T-helper 1 cell treated with Interleukin-12 subunit alpha and Interleukin-12 subunit beta and Interleukin-4 antibody, amounts not matched to agents 30 μg/mL and 1 μg/mL, for 36 hours (primary cell): ENCODE data around the gene PRMT2.
"Not testable (repeated sequence)": the region's sequence is repeated elsewhere in the genome, so short reads cannot be mapped to it uniquely, and the experiment has no call there.

ENCODE experiments used
- H3K27ac Mint-ChIP-seq: one replicate; pipeline ENCODE4 v1.8.0; 2021; ENCODE audit warnings: mild to moderate bottlenecking, mixed read lengths
- H3K27me3 Mint-ChIP-seq: one replicate; pipeline ENCODE4 v1.8.0; 2021; ENCODE audit warnings: low read depth, mixed read lengths
- H3K36me3 Mint-ChIP-seq: one replicate; pipeline ENCODE4 v1.8.0; 2021; ENCODE audit warnings: low read depth, mixed read lengths
- H3K4me1 Mint-ChIP-seq: one replicate; pipeline ENCODE4 v1.8.0; 2021; ENCODE audit warnings: low read depth, mixed read lengths
- H3K4me3 Mint-ChIP-seq: one replicate; pipeline ENCODE4 v1.8.0; 2021; ENCODE audit warnings: mild to moderate bottlenecking, moderate library complexity, mixed read lengths
- H3K9me3 Mint-ChIP-seq: one replicate; pipeline ENCODE4 v1.8.0; 2021; ENCODE audit warnings: mixed read lengths

The PRMT2 gene

DNA sequence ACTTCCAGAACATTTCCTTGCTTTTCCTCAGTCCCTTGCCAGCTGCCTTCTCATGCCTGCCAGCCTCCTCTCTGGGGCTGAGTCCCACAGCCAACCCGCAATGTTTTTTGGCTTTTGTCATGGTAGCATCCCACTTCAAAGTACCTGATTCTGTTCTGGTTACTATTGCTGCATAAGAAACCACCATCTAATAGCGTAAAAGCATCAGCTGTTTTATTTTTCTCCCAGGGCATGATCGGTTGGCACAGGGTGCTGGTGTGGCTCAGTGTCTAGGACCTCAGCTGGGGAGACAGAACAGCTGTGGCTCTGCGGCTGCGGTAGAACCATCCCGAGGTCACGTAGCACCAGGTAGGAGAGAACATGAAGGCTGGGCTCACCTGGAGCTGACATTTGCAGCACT lies 8.9 kb upstream of the PRMT2 start:
- Mint-ChIP-seq H3K27ac (no peak overlapping the region), H3K36me3 (no peaks in the 10 kb centered on the region), H3K4me3 (no peak overlapping the region), H3K9me3 (peaks cover 15% of the 10 kb centered on the region), H3K27me3 (peaks cover 9% of the 10 kb centered on the region), H3K4me1 (peaks cover 24% of the 10 kb centered on the region)

DNA sequence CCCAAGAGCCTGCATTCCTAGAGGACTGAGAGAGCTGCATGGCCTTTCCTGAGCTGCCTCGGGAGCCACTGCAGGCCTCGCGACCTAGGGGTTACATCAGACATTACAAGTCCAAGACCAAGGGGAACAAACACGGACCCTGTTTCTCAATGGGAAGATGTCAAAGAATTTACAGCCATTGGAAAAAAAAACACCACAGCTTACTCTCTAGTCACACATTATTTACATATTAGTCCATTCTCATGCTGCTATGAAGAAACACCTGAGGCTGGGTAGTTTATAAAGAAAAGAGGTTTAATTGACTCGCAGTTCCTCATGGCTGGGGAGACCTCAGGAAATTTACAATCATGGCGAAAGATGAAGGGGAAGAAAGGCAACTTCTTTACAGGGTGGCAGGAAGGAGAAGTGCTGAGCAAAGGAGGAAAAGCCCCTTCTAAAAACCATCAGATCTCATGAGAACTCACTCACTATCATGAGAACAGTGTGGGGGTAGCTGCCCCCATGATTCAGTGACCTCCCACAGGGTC lies 8.4 kb upstream of the PRMT2 start:
- Mint-ChIP-seq H3K36me3 (no peaks in the 10 kb centered on the region), H3K27me3 (peaks cover 10% of the 10 kb centered on the region), H3K27ac (no peak overlapping the region), H3K4me1 (peaks cover 19% of the 10 kb centered on the region), H3K4me3 (no peak overlapping the region), H3K9me3 (peaks cover 15% of the 10 kb centered on the region)

DNA sequence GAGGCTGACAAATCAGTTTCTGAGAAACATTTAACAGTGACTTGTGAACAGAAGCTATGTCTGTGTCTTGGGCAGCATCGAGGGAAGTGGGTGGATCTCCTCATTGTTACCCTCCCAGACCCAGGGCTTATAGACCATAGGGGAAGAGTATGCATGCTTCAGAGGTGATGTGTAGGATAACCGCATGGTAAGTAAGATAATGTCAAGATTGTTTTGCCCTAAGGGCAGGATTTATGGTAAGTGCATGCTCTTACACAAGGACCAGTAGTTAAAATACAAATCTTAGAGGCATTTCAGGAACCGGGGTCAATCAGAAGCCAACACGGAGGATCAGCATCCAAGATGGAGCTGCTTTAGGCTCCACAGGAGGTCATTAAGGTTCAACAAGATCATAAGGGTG lies 7.7 kb upstream of the PRMT2 start:
- H3K27ac Mint-ChIP-seq: no peak overlapping the region
- peaks cover 15% of the 10 kb centered on the region for H3K9me3 Mint-ChIP-seq
- H3K27me3 Mint-ChIP-seq: peaks cover 10% of the 10 kb centered on the region
- H3K4me1 Mint-ChIP-seq: peaks cover 16% of the 10 kb centered on the region
- no peaks in the 10 kb centered on the region for H3K36me3 Mint-ChIP-seq
- H3K4me3 Mint-ChIP-seq: no peak overlapping the region

DNA sequence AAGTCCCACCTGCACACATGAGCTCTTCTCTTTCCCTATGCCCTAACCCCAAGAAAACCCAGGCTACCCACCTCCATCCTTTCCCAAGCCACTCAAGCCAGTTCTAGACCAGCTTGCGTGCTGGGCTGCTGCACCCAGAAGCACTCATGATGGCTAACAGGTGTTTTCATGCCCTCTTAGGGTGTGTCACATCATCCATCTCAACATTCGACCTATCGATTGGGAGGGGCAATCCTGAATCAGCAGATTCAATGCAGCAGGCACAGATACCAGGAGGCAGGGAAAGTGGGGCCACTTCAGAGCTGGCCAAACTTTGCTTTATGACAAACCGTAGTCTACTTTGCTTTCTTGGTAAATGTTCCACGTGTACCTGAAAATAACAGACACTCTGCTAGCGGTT lies 6.6 kb upstream of the PRMT2 start:
- no peak overlapping the region for H3K4me3 Mint-ChIP-seq
- peaks cover 10% of the 10 kb centered on the region for H3K27me3 Mint-ChIP-seq
- peaks cover 15% of the 10 kb centered on the region for H3K9me3 Mint-ChIP-seq
- H3K4me1 Mint-ChIP-seq: peaks cover 19% of the 10 kb centered on the region
- no peaks in the 10 kb centered on the region for H3K36me3 Mint-ChIP-seq
- no peak overlapping the region for H3K27ac Mint-ChIP-seq

DNA sequence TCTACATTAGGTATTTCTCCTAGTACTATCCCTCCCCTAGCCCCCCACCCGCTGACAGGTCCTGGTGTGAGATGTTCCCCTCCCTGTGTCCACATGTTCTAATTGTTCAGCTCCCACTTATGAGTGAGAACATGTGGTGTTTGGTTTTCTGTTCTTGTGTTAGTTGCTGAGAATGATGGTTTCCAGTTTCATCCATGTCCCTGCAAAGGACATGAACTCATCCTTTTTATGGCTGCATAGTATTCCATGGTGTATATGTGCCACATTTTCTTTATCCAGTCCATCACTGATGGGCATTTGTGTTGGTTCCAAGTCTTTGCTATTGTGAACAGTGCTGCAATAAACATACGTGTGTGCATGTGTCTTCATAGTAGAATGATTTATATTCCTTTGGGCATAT lies 4.6 kb upstream of the PRMT2 start:
- not testable (repeated sequence) for H3K4me3 Mint-ChIP-seq, H3K36me3 Mint-ChIP-seq, H3K27ac Mint-ChIP-seq
- Mint-ChIP-seq H3K27me3 (peaks cover 10% of the 10 kb centered on the region), H3K9me3 (peaks cover 10% of the 10 kb centered on the region), H3K4me1 (peaks cover 29% of the 10 kb centered on the region)

DNA sequence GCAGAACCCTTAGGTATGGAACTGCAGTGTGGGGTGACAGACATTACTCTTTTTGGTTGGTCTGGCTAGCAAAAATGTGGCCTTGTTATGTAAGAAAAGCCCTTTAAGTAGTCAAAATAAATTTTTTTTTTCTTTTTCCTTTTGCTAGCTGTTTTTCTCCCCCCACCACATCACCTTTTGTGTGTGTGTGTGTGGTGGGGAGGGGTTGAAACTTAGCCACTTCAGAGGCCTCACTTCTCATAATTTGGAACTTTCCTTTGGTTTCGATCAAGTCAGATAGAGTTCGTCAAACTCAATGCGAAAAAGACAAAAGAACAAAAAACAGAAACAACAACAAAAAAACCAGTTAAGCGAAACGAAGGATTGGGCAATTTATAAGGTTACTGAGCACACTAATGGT lies 1.9 kb upstream of the PRMT2 start:
- Mint-ChIP-seq H3K36me3 (peaks cover 15% of the 10 kb centered on the region), H3K9me3 (no peaks in the 10 kb centered on the region), H3K4me3 (peak overlapping the region; percentile 72), H3K4me1 (peaks cover 42% of the 10 kb centered on the region), H3K27ac (peak overlapping the region; percentile 86), H3K27me3 (peaks cover 10% of the 10 kb centered on the region)

DNA sequence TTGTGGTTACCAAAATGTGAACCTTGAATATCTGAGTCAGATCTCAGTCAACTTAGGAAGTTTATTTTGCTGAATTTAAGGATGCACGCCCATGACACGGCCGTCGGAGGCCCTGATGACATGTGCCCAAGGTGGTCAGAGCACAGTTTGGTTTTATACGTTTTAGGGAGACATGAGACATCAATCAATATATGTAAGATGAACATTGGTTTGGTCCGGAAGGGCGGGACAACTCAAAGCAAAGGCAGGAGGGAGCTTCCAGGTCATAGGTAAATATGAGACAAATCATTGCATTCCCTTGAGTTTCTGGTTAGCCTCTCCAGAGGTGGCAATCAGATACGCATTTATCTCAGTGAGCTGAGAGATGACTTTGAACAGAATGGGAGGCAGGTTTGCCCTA lies 1.0 kb upstream of the PRMT2 start:
- H3K27ac Mint-ChIP-seq: peak overlapping the region; percentile 86

DNA sequence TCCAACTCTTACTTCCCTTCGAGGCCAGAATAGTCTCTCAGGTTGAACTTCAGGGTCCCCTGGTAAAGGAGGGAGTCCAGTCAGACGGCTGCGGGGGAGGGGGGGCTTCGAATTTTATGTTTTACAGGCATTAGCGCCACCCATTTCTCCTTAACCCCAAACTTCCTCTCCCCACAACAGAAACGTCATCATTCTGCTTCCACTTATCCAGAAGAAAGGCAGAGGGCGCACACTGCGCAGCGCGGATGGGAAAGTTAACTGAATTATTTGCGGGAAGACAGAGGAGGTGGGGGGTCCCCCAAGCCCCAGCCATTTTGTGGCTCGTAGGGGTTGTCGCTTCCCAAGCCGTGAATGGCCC lies 529 bp upstream of the PRMT2 start:
- H3K36me3 Mint-ChIP-seq: peaks cover 21% of the 10 kb centered on the region
- H3K4me1 Mint-ChIP-seq: peaks cover 53% of the 10 kb centered on the region
- peak overlapping the region; percentile 95 for H3K4me3 Mint-ChIP-seq
- no peaks in the 10 kb centered on the region for H3K9me3 Mint-ChIP-seq
- H3K27me3 Mint-ChIP-seq: peaks cover 10% of the 10 kb centered on the region
- H3K27ac Mint-ChIP-seq: peak overlapping the region; percentile 86

More for the DNA sequence above, 1.0 kb upstream of the PRMT2 start:
- Mint-ChIP-seq H3K36me3 (peaks cover 16% of the 10 kb centered on the region), H3K27me3 (peaks cover 10% of the 10 kb centered on the region), H3K9me3 (no peaks in the 10 kb centered on the region), H3K4me3 (peak overlapping the region; percentile 95), H3K4me1 (peaks cover 48% of the 10 kb centered on the region)

DNA sequence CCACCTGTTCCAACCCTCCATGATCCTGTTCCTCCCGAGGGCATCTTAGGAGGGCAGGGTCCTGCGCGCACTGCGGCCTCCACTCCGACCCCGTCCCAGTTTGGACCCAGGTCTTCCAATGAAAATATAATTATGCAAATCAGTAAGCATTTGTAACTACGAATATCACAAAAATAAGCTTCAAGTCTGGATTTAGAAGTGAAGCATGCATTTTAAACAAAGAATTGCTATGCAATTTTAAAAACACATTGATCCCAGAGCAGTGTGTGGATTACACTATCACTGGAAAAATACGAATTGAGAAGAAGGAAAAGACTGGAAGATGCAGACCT lies 673 bp downstream of the PRMT2 start:
- Mint-ChIP-seq H3K4me1 (peaks cover 60% of the 10 kb centered on the region), H3K27ac (peak overlapping the region; percentile 86), H3K36me3 (peaks cover 27% of the 10 kb centered on the region), H3K27me3 (peaks cover 5% of the 10 kb centered on the region), H3K9me3 (no peaks in the 10 kb centered on the region), H3K4me3 (peak overlapping the region; percentile 95)

DNA sequence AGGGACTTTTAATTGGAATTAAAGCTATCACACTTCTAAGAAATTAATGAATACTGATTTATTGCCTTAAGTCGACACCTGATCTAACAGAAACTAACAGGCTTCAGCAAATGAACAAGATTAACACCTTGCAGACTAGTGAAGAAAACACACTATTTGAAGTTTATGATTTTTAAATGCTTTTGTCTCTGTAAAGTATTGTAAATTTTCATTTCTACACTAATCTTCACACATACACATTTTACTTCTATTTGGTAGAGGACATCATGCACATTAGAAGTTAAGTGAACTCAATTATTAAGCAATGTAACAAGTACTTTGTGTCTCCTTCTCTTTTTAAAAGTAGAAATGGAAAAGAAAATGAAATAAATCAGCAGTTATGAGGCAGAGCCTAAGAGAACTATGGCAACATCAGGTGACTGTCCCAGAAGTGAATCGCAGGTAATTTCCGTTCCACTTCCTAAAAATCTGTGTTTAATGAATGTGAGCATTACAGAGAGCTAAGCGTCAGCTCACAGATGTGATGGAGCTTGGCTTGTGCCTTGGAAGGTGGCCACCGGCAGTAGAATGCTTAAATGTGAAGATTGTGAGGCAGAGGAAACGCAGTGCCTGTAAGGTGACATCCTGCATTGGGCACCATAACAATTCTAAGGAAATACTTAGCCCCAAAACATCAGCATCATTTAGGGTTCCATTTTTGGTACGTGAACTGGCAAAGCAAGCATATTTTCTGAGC lies 1.2 kb downstream of the PRMT2 start:
- no peaks in the 10 kb centered on the region for H3K9me3 Mint-ChIP-seq
- H3K4me3 Mint-ChIP-seq: peak overlapping the region; percentile 95
- H3K27me3 Mint-ChIP-seq: no peaks in the 10 kb centered on the region
- peaks cover 33% of the 10 kb centered on the region for H3K36me3 Mint-ChIP-seq
- peaks cover 61% of the 10 kb centered on the region for H3K4me1 Mint-ChIP-seq
- peak overlapping the region; percentile 92 for H3K27ac Mint-ChIP-seq

DNA sequence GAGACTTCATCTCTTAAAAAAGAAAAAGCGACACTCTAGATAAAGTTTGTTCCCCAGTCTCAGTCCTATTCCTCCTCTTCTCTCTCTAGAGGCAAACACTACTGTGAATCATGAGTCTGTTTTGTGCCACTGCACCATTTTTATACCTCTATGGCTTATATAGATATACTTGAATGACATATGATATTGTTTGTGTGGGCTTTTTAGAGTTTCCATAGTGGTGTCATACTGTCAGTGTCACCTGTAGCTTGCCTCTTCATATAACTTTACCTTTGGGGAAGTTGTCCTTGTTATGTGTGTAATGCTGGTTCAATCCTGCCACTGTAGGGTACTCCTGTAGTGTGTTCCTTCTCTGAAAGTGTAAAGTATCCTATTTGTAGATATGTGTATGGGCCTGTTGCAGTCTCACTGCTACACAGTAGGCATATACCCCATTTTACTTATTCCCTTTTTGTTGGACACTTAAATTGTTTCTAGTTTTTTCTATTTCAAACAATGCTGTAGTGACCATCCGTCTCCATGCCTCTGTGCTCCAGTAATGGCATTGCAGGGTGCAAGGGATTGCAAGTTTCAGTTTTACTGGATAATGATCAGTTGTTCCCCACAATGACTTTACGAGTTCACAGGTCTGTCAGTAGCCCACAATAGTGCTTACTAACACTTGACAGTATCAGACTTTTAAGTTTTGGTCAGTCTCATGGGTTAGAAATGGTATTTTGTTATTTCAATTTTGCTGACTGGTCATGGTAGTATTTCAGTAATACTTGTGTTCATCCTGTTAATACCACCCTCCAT lies 2.7 kb downstream of the PRMT2 start:
- Mint-ChIP-seq H3K27me3 (no peaks in the 10 kb centered on the region), H3K9me3 (no peaks in the 10 kb centered on the region), H3K4me3 (peak overlapping the region; percentile 79), H3K4me1 (peaks cover 57% of the 10 kb centered on the region), H3K27ac (peak overlapping the region; percentile 82), H3K36me3 (peaks cover 36% of the 10 kb centered on the region)

DNA sequence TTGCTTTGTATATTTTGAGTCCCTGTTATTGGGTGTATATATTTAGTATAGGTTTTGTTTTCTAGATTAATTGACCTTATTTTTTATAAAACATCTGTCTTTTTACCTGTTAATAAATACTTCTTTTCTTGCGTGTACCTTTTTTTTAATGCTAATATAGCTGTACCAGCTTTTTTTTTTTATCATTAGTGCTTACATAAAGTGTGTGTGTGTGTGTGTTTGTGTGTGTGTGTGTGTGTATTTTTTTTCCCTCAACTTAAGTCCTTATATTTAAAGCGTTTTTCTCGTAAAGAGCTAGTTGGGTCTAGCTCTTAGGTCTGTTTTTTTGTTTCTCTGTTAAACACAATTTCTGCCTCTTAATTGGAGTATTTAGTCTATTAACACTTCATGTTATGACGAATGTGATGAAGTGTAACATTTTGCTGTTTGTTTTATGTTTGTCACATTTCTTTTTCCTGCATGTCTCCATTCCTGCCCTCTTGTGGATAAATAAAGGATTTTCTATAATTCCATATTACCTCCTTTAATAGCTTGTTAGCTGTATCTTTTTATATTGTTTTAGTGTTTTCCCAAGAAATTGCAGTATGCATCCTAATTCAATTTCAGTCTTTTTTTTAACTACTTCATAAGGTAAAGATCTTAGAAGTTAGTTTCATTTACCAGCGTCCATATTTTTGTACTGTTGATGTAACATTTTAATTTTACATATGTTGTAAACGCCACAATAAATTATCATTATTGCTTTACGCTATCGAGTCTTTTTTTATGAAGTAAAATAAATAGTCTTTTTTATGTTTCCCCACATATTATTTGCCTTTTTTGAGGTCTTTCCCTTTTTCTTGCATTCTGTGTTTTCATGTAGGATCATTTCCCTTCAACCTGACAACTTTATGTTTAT lies 4.3 kb downstream of the PRMT2 start:
- Mint-ChIP-seq H3K36me3 (peaks cover 47% of the 10 kb centered on the region), H3K27ac (peak overlapping the region; percentile 57), H3K4me3 (peak overlapping the region; percentile 71), H3K4me1 (peaks cover 44% of the 10 kb centered on the region), H3K27me3 (no peaks in the 10 kb centered on the region), H3K9me3 (no peaks in the 10 kb centered on the region)

DNA sequence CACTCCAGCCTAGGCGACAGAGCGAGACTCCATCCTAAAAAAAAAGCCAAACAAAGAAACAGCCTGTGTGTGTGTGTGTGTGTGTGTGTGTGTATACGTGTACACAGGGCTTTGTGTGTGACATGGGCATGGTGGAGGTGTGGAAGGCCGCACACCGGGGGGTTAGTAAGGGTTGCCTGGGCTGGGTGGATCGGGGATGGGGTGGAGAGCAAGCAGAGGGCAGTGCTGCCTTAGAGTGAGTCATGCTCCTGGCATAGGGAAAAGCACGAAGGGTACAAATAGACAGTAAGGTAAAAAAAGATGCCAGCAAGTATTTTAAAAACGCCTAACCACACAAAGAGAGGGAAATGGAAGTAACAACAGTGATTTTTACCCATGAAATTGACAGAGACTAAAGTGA lies 6.2 kb downstream of the PRMT2 start:
- H3K27ac Mint-ChIP-seq: no peak overlapping the region
- H3K36me3 Mint-ChIP-seq: peaks cover 56% of the 10 kb centered on the region
- H3K4me3 Mint-ChIP-seq: no peak overlapping the region
- no peaks in the 10 kb centered on the region for H3K9me3 Mint-ChIP-seq
- no peaks in the 10 kb centered on the region for H3K27me3 Mint-ChIP-seq
- H3K4me1 Mint-ChIP-seq: peaks cover 36% of the 10 kb centered on the region

DNA sequence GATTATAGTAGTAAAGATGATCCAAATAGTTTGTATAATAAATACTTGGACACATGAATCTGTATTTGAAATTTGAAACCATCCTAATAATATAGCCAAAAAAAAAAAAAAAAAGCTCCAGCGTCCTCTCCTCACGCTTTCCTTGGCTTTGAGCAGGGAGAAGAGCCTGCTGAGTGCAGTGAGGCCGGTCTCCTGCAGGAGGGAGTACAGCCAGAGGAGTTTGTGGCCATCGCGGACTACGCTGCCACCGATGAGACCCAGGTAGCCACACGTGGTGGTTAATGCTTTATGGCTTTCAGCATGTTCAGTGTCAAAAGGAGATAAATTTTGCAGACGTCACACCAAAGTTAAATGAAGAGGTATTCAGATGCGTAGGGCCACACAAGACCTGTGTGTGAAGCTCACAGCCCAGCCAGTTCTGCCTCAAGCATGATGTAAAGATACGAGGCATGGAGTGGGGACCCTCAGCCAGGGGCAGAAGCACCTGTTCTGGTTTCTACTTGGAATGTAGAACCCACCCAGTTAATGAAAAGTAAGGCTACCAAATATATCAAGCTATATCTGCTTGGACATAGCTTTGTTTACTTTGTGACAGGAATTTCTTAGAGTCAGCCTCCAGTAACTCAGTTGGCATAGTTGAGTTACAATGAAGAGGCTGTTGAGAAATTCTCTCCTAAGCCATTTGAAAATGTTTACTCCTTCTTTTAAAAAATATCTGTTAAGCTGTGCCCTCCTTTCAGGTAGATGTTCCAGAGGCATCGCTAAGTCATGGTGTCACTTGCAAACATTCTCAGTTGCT lies 8.1 kb downstream of the PRMT2 start:
- Mint-ChIP-seq H3K9me3 (no peaks in the 10 kb centered on the region), H3K27ac (no peak overlapping the region), H3K27me3 (no peaks in the 10 kb centered on the region), H3K4me1 (peaks cover 23% of the 10 kb centered on the region), H3K4me3 (no peak overlapping the region), H3K36me3 (peaks cover 59% of the 10 kb centered on the region)
